ENCODE measurements around the gene KLF13.

DNA sequence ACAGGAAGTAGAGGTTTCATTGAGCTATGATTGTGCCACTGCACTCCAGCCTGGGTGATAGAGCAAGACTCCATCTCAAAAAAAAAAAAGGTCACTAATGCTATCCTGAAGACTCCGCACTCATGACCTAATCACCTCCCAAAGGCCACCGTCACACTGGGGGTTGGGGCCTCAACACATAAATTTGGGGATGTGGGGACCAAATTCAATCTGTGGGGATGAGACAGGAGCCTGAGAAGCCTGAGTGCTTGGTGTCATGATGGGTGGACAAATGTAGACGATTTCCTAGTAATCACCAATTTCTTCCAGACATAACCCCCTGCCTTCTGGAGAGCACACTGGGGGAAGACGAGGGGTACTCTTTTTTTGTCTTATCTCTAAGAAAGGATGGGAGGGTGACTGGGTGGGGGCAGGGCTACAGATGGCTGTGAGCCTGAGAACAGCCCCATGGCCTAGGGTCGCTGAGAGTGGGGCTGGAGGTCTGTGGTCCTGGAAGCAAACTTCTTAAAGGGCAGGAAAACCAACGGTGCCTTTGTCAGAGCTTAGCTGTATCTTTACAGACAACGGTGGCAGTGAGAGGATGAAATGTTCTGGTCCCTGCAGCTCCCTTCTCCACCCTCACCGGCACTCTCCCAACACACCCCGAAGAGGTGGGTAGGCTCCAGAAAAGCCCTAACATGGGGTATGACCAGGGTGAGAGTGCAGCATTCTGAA is 16.6 kb upstream of the KLF13 start:
- TF ChIP-seq, protein P1, sequence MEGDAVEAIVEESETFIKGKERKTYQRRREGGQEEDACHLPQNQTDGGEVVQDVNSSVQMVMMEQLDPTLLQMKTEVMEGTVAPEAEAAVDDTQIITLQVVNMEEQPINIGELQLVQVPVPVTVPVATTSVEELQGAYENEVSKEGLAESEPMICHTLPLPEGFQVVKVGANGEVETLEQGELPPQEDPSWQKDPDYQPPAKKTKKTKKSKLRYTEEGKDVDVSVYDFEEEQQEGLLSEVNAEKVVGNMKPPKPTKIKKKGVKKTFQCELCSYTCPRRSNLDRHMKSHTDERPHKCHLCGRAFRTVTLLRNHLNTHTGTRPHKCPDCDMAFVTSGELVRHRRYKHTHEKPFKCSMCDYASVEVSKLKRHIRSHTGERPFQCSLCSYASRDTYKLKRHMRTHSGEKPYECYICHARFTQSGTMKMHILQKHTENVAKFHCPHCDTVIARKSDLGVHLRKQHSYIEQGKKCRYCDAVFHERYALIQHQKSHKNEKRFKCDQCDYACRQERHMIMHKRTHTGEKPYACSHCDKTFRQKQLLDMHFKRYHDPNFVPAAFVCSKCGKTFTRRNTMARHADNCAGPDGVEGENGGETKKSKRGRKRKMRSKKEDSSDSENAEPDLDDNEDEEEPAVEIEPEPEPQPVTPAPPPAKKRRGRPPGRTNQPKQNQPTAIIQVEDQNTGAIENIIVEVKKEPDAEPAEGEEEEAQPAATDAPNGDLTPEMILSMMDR (IDR thresholded peaks at IDR 0.05; ENCODE audit: insufficient read depth, low read length): no peak
- TF ChIP-seq POLR2AphosphoS5 (IDR thresholded peaks at IDR 0.05; ENCODE audit: low read depth) (no peak), SPI1 (IDR thresholded peaks at IDR 0.05; ENCODE audit: borderline replicate concordance, low read depth) (no peak)

Data from HL-60 (cell line).